Measurements from ENCODE around the gene USP6NL. TPM values are rescaled to one million over a fixed set of nuclear protein-coding genes. Genes with fewer than 3 reads are reported as not detected.

USP6NL gene
- total and polyA plus RNA-seq, 2 of the 8 experiments (the other 6 are each of a cell fraction or from before 2014, with no cell fraction given) = 10.9 to 28.8 TPM

GRCh38 chr10:11415095-11415494 is 196.4 kb downstream of the USP6NL start (continued):
- no peak for TF ChIP-seq CHD7 (IDR thresholded peaks at IDR 0.05; ENCODE audit: insufficient replicate concordance, low read length)
- TF ChIP-seq POLR2A (IDR thresholded peaks at IDR 0.05; ENCODE audit: control extremely low read depth in 1 of 2, low read depth in 2 of 2, low read length in 2 of 2) = no peak
- TF ChIP-seq RBBP5 (IDR thresholded peaks at IDR 0.05; ENCODE audit: borderline replicate concordance, low read depth, low read length) = no peak
- TF ChIP-seq YY1 (IDR thresholded peaks at IDR 0.05; ENCODE audit: low read depth, low read length) = no peak
- TF ChIP-seq HDAC2 (IDR thresholded peaks at IDR 0.05; ENCODE audit: borderline replicate concordance in 1 of 2, low read depth in 2 of 2, low read length in 2 of 2) = no peak
- TF ChIP-seq KDM4A (IDR thresholded peaks at IDR 0.05; ENCODE audit: low read depth, low read length, severe bottlenecking) = no peak
- no peak for TF ChIP-seq ASH2L (IDR thresholded peaks at IDR 0.05; ENCODE audit: low read length)
- TF ChIP-seq SIRT6 (IDR thresholded peaks at IDR 0.05; ENCODE audit: low read length) = no peak
- TF ChIP-seq E2F6 (IDR thresholded peaks at IDR 0.05) = no peak
